ENCODE measurements around the gene MINDY4. TPM values are rescaled to one million over a fixed set of nuclear protein-coding genes. Genes with fewer than 3 reads are reported as not detected.

MINDY4 gene
- total RNA-seq, 1 donor from 2014 or later, result 13.8 TPM

- no peak overlapping the region for H3K27ac ChIP-seq
- no peaks in the 10 kb centered on the region for H3K9me3 ChIP-seq
- DNase-seq (no peak), ATAC-seq (no peak)
- TF ChIP-seq CTCF (IDR thresholded peaks at IDR 0.05), result no peak
- peaks cover 21% of the 10 kb centered on the region for H3K4me1 ChIP-seq
- peaks cover 7% of the 10 kb centered on the region for H3K36me3 ChIP-seq
- H3K27me3 ChIP-seq (ENCODE audit: low read depth), result no peaks in the 10 kb centered on the region
- no peak overlapping the region for H3K4me3 ChIP-seq
- intact Hi-C loops (cut with DNase I), result no loop called here
Observed at GRCh38 chr7:30881448-30881847, 110.2 kb downstream of the MINDY4 start.

- H3K36me3 ChIP-seq, result peaks cover 7% of the 10 kb centered on the region
- peaks cover 40% of the 10 kb centered on the region for H3K4me1 ChIP-seq
- no peak for TF ChIP-seq CTCF (IDR thresholded peaks at IDR 0.05)
- DNase-seq (no peak), ATAC-seq (no peak)
- H3K4me3 ChIP-seq, result no peak overlapping the region
- H3K27ac ChIP-seq, result no peak overlapping the region
- H3K9me3 ChIP-seq, result no peaks in the 10 kb centered on the region
- no peaks in the 10 kb centered on the region for H3K27me3 ChIP-seq (ENCODE audit: low read depth)
- intact Hi-C loops (cut with DNase I), result no loop called here
Observed at GRCh38 chr7:30884881-30885280, 113.7 kb downstream of the MINDY4 start.

- no peak for ATAC-seq
- intact Hi-C loops (cut with DNase I), result no loop called here
- no peaks in the 10 kb centered on the region for H3K36me3 ChIP-seq
- H3K4me1 ChIP-seq, result peaks cover 32% of the 10 kb centered on the region
- no peak for DNase-seq
- H3K27ac ChIP-seq, result no peak overlapping the region
- no peak for TF ChIP-seq CTCF (IDR thresholded peaks at IDR 0.05)
- no peaks in the 10 kb centered on the region for H3K9me3 ChIP-seq
- no peak overlapping the region for H3K4me3 ChIP-seq
- H3K27me3 ChIP-seq (ENCODE audit: low read depth), result no peaks in the 10 kb centered on the region
Observed at GRCh38 chr7:30886608-30887011, 115.4 kb downstream of the MINDY4 start.

GRCh38 chr7:30887464-30887872 lies 116.3 kb downstream of the MINDY4 start:
- Histone ChIP-seq H3K4me3 (no peak overlapping the region), H3K36me3 (no peaks in the 10 kb centered on the region), H3K4me1 (peaks cover 40% of the 10 kb centered on the region), H3K27me3 (ENCODE audit: low read depth) (no peaks in the 10 kb centered on the region), H3K9me3 (no peaks in the 10 kb centered on the region), H3K27ac (peak overlapping the region; percentile 41)
- no peak for TF ChIP-seq CTCF (IDR thresholded peaks at IDR 0.05)
- peak; percentile 39 to 55 for ATAC-seq
- intact Hi-C loops (cut with DNase I), result no loop called here
- no peak for DNase-seq

GRCh38 chr7:30888747-30889146 lies 117.5 kb downstream of the MINDY4 start:
- no peak for TF ChIP-seq CTCF (IDR thresholded peaks at IDR 0.05)
- Histone ChIP-seq H3K4me1 (peaks cover 52% of the 10 kb centered on the region), H3K27ac (peak overlapping the region; percentile 33), H3K36me3 (no peaks in the 10 kb centered on the region), H3K4me3 (no peak overlapping the region), H3K27me3 (ENCODE audit: low read depth) (no peaks in the 10 kb centered on the region), H3K9me3 (no peaks in the 10 kb centered on the region)
- DNase-seq (no peak), ATAC-seq (peak; percentile 79 to 87)
- intact Hi-C loops (cut with DNase I), result no loop called here

GRCh38 chr7:30890226-30890625 lies 119.0 kb downstream of the MINDY4 start:
- Histone ChIP-seq H3K27ac (no peak overlapping the region), H3K9me3 (no peaks in the 10 kb centered on the region), H3K4me1 (peaks cover 67% of the 10 kb centered on the region), H3K4me3 (no peak overlapping the region), H3K36me3 (no peaks in the 10 kb centered on the region), H3K27me3 (ENCODE audit: low read depth) (no peaks in the 10 kb centered on the region)
- intact Hi-C loops (cut with DNase I), result no loop called here
- no peak for DNase-seq
- no peak for ATAC-seq
- TF ChIP-seq CTCF (IDR thresholded peaks at IDR 0.05), result no peak
